ENCODE data around the gene RALGAPB.

The RALGAPB gene

GRCh38 chr20:38548356-38549083, 75.9 kb downstream of the RALGAPB start:
- DNase-seq (ENCODE audit: low read depth): no peak

- no peak for DNase-seq (ENCODE audit: low read depth)
Measured at GRCh38 chr20:38550274-38550673, 77.6 kb downstream of the RALGAPB start.

- DNase-seq (ENCODE audit: low read depth): no peak
Measured at GRCh38 chr20:38551056-38551626, 78.5 kb downstream of the RALGAPB start.

DNA sequence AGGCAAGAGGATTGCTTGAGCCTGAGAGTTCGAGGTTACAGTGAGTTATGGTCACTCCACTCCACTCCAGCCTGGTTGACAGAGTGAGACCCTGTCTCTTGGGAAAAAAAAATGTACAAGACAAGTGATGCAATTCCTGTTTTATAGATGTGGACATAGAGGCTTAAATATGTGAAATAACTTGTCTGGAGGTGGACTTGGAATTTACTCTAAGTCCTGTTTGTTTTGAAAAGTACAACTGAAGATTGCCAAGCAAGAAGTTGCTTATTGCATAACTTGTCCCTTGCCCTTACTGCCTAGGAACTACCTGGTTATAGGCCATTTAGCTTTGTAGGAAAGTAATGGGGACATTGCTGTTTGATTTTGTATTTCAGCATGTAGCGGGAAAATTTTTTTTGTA, 82.3 kb downstream of the RALGAPB start:
- no peak for DNase-seq (ENCODE audit: low read depth)

DNA sequence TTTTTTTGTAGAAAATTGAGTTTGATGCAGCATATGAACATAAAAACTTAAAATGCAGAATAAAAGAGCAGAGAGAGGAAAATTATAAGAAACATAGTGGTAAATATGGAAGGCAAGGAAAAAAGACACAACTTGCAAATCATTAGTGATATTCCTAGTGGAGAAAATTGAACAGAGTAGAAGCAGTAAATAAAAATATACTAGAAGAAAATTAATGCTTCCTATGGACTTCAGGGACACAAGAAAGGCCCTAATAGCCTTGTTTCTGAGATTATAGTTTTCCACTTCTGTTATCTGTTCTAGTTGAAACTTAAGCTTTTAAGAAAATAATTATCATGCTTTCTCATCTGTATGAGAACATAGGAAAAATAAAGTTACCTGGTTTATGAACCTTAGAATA, 82.8 kb downstream of the RALGAPB start:
- DNase-seq (ENCODE audit: low read depth): no peak

DNA sequence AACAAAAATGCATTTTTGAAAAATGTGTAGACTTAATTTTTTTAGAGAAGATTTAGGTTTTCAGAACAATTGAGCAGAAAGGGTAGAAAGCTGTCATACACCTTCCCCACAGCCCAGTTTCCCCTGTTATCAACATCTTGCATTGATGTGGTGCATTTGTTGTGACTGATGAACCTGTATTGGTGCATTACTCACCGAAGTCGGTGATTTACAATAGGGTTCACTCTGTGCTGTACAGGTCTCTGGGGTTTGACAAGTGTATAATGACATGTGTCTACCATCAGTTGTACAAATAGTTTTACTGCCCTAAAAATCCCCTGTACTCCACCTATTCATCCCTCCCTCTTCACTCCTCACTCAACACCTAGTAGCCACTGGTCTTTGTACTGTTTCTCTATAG, 84.5 kb downstream of the RALGAPB start:
- no peak for DNase-seq (ENCODE audit: low read depth)

GRCh38 chr20:38558596-38559360, 86.1 kb downstream of the RALGAPB start:
- DNase-seq (ENCODE audit: low read depth): no peak

DNA sequence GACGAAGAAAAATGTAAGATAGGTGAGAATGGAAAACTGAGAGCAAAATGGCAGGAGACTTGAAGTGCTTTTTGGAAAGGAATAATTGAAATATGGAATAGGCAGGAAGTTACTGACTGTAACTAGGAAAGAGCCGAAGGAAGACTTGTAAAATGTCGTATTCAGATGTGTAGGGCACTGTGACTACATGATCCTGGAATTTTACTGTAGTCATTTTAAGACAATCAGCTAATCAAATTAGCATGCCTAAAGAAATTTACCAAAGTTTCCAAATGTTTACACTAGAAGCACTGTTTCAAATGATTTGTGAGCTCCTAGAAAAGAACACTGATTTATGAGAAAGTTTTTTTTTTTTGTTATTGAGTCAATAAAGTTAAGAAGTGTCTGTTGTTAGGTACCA, 87.1 kb downstream of the RALGAPB start:
- no peak for DNase-seq (ENCODE audit: low read depth)

DNA sequence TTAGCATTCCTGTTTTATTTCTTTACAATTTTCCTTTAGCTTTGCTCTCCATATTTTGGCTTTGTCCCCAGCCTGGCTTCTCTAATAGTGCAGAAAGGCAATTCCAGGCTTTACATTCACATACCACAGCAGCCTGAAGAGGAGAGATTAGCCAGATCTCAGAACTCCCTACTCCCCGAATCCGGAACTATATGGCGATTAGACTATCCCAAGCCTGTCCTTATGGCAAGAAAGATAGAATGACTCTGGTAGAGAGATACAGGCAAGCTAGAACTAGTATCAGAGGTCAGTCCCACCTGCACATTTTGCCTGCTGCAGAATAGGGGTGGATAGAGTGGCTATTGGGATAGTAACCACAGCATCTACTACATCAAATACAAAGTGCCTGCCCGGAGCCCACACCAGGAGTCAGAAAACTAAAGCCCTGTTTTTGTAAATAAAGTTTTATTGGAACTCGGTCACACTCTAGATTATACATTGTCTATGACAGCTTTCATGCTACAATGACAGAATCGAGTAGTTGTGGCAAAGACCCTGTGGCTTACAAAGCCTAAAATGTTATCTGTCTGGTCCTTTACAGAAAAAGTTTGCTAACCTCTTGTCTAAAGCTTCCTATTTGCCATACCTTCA, 91.3 kb downstream of the RALGAPB start:
- no peak for DNase-seq (ENCODE audit: low read depth)

GRCh38 chr20:38564680-38565079, 92.0 kb downstream of the RALGAPB start:
- DNase-seq (ENCODE audit: low read depth): no peak

DNA sequence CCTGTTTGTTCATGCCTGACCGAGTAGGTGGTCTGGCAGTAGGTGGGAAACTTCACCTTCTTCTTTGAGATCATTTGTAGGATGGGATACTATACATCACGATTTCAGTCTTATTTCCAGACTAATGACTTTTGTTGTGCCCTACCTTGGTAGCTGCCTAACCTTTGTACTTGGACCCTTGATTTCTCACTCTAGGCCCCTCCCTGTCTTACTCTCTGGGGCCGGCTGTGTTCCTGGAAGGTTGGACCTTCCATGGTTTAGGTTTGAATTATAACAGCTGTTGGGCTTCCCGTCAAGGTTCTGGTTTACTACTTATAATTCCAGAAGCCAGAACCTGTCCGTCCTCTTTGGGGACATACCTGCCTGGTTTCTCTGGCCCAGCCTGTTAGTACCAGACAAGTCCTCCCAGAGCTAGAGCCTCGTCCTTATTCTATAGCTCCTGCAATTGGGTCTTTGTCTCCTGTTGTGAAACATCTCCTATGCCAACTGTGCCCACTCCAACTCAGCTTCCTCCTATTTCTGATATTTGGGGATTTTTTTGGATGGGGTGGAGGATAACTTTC, 93.5 kb downstream of the RALGAPB start:
- DNase-seq (ENCODE audit: low read depth): no peak

GRCh38 chr20:38569747-38570525, 97.3 kb downstream of the RALGAPB start:
- DNase-seq (ENCODE audit: low read depth): no peak

- no peak for DNase-seq (ENCODE audit: low read depth)
Measured at GRCh38 chr20:38573413-38573812, 100.8 kb downstream of the RALGAPB start.

- no peak for DNase-seq (ENCODE audit: low read depth)
Measured at GRCh38 chr20:38579219-38579910, 106.7 kb downstream of the RALGAPB start.

GRCh38 chr20:38579921-38580320, 107.3 kb downstream of the RALGAPB start:
- DNase-seq (ENCODE audit: low read depth): no peak

DNA sequence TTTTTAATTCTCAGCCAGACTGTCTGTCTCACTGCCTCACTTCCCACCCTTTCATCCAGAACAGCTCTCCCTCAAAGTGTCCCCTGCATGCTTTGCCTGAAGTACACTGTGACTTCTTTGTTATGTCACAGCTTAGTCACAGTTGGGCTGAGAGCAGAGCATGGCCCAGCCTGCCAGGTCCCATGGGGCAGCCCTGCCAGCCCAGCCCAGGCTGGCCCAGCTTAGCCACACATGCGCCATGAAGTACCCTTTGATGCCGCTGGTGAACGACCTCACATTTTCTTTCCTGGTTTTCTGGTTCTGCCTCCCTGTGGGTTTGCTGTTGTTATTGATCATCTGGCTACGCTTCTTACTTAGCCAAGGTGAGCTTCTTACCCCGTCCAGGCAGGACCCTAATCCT, 108.4 kb downstream of the RALGAPB start, which contains the start of gene ADIG:
TSS of gene ADIG (plus strand) at position 185 of the 400 bp plus-strand sequence. CDS start at position 239, 54 bp downstream.
- DNase-seq (ENCODE audit: low read depth): no peak

- no peak for DNase-seq (ENCODE audit: low read depth)
Measured at GRCh38 chr20:38581830-38582358, 109.3 kb downstream of the RALGAPB start.

DNA sequence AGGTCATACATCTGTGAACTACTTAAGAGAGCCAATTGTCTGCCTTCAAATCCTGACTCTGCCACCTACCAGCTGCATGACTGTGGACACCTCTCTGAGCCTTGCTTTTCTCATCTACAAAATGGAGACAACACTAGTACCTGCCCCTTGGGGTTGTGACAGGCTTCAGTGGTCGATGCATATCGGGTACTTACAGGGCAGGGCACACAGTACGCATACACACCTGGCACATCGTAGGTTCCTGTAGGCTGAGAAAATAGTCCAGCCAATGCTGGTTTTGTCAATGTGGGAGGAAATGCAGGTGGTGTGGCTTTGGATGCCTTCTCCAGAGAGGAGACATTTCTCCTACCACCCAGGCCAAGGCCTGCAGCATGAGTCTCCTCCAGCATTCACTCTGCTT, 110.7 kb downstream of the RALGAPB start:
- DNase-seq (ENCODE audit: low read depth): no peak

DNA sequence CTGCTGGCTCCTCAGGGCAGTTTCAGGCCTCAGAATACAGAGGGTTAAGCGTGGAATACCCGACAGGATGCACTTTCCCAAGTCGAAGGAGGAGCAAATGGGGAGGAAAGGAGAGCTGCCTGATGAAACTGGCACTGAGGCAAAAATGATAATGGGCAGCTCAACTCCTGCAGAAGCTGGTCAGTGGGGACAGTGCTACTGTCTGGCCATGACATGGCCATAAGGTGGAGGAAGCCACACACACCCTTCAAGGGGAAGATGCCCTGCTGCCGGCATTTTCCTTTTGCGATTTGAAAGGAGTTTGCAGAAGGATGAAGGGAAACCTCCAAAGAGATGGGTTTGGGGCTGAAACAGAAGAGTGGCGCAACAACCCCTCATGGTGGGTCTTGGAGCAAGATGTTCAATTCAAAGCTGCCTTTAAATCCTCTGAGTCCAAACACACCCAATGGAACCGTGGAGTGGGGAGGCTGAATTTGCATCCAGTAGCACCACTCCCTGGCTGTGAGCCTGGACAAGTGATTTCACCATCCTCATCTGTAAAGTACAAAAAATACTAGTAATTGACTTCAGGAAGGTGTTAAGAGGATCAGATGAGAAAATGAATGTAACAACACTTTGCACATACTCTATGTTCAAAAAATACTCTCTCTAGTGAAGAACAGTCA, 111.6 kb downstream of the RALGAPB start:
- DNase-seq (ENCODE audit: low read depth): no peak

Data from fibroblast of gingiva (primary cell).